Esophagus squamous epithelium (tissue), 5 donors: Measurements from ENCODE around the gene CCZ1B. TPM values are rescaled to one million over a fixed set of nuclear protein-coding genes. Genes with fewer than 3 reads are reported as not detected.
A peak's percentile ranks its signal among the peaks of the same experiment; 100 is the strongest.
"Not testable (repeated sequence)": the region's sequence is repeated elsewhere in the genome, so short reads cannot be mapped to it uniquely, and the experiment has no call there.

Experiments
- DNase-seq: peaks from one replicate; lab custom pipeline; 2025; lab: John Stamatoyannopoulos, UW
- H3K27ac ChIP-seq, 4 donors: fragments of 200-600 bp; sonication (generic); one replicate each; pipeline ENCODE4 v1.5.1; 2016 to 2019; ENCODE audit warnings: mild to moderate bottlenecking in 1 of 4
- H3K27me3 ChIP-seq, 4 donors: fragments of 200-600 bp; sonication (generic); 1 replicate in 3 of 4; 2 replicates in 1 of 4; pipeline versions ENCODE4 v1.5.1 to v1.6.0; 2017 to 2021; ENCODE audit warnings: antibody characterized with exemption in 1 of 4
- H3K36me3 ChIP-seq, 3 donors: fragments of 200-600 bp; sonication (generic); one replicate each; pipeline ENCODE4 v1.5.1; 2016 to 2019
- H3K4me1 ChIP-seq, 3 donors: fragments of 200-600 bp; sonication (generic); one replicate each; pipeline ENCODE4 v1.5.1; 2017 to 2019
- H3K4me3 ChIP-seq, 4 donors: fragments of 200-600 bp; sonication (generic); 1 replicate in 3 of 4; 2 replicates in 1 of 4; pipeline ENCODE4 v1.5.1; 2016 to 2019; ENCODE audit warnings: mild to moderate bottlenecking in 2 of 4, moderate library complexity in 1 of 4
- H3K9me3 ChIP-seq, 3 donors: fragments of 200-600 bp; sonication (generic); one replicate each; pipeline ENCODE4 v1.5.1; 2016 to 2019
- WGBS, 2 donors: methylation state at CpG; one replicate each; pipeline ENCODE4 v1.1.5; 2018; 5-methylcytosine and 5-hydroxymethylcytosine counted together
- intact Hi-C: fragments of 100-400 bp; cut with DNase I; formaldehyde crosslinking; loops from one replicate; pipeline ENCODE4 v1.15.0; 2022
- total RNA-seq, 4 donors: library from RNA; depleted of rRNA; stranded (reverse); fragments of >200 nt; gene quantifications; one replicate each; pipeline ENCODE4 v1.1.0, GENCODE V29; 2016
- donor health status: DM: yes; HTN: yes; CAD: no.

Gene CCZ1B
- total RNA-seq, 4 donors from 2014 or later = 14.6 to 46.9 (median 25.8) TPM

- no CpG with 5 or more reads among the region's 71 CpGs for WGBS, 2 donors
- H3K9me3 ChIP-seq, H3K27me3 ChIP-seq, DNase-seq, H3K36me3 ChIP-seq, intact Hi-C loops, H3K27ac ChIP-seq: not testable (repeated sequence)
- Histone ChIP-seq H3K4me3 (peak overlapping the region; percentile 21 to 64 (median 45)), H3K4me1 (peaks cover 0 to 13% (median 0%) of the 10 kb centered on the region in 3 donors)
Measured at GRCh38 chr7:6854747-6855562, 28.9 kb upstream of the CCZ1B start.

GRCh38 chr7:6853681-6854080, 27.6 kb upstream of the CCZ1B start:
- H3K27ac ChIP-seq, H3K36me3 ChIP-seq, H3K9me3 ChIP-seq, intact Hi-C loops, H3K4me3 ChIP-seq, DNase-seq, H3K27me3 ChIP-seq: not testable (repeated sequence)
- 80% methylated on average over 2 of the region's 17 CpGs; no CpG with 5 or more reads in 1 of the 2 donors for WGBS, 2 donors
- peaks cover 0 to 13% (median 0%) of the 10 kb centered on the region in 3 donors for H3K4me1 ChIP-seq

- H3K4me1 ChIP-seq, H3K27ac ChIP-seq, intact Hi-C loops, H3K4me3 ChIP-seq, H3K9me3 ChIP-seq, DNase-seq, H3K36me3 ChIP-seq: not testable (repeated sequence)
- 85 to 86% methylated on average over 6 of the region's 6 CpGs for WGBS, 2 donors
- peaks cover 0 to 15% (median 0%) of the 10 kb centered on the region in 4 donors for H3K27me3 ChIP-seq
Measured at GRCh38 chr7:6849127-6849526, 23.1 kb upstream of the CCZ1B start.

- H3K4me1 ChIP-seq, intact Hi-C loops, DNase-seq, H3K9me3 ChIP-seq, H3K36me3 ChIP-seq, H3K27ac ChIP-seq, H3K4me3 ChIP-seq: not testable (repeated sequence)
- 70 to 100% methylated on average over 1 to 2 of the region's 18 CpGs for WGBS, 2 donors
- H3K27me3 ChIP-seq = peaks cover 0 to 15% (median 0%) of the 10 kb centered on the region in 4 donors
Measured at GRCh38 chr7:6847751-6848150, 21.7 kb upstream of the CCZ1B start.

GRCh38 chr7:6845971-6846449, 19.9 kb upstream of the CCZ1B start:
- 49 to 66% methylated on average over 11 to 15 of the region's 16 CpGs for WGBS, 2 donors
- intact Hi-C loops, DNase-seq, H3K4me3 ChIP-seq, H3K36me3 ChIP-seq, H3K27ac ChIP-seq, H3K9me3 ChIP-seq: not testable (repeated sequence)
- peaks cover 0 to 15% (median 0%) of the 10 kb centered on the region in 3 donors for H3K4me1 ChIP-seq
- H3K27me3 ChIP-seq = peaks cover 0 to 15% (median 0%) of the 10 kb centered on the region in 4 donors

- Histone ChIP-seq H3K4me1 (peaks cover 0 to 15% (median 0%) of the 10 kb centered on the region in 3 donors), H3K27me3 (peaks cover 0 to 20% (median 0%) of the 10 kb centered on the region in 4 donors)
- H3K9me3 ChIP-seq, H3K27ac ChIP-seq, intact Hi-C loops, H3K4me3 ChIP-seq, H3K36me3 ChIP-seq, DNase-seq: not testable (repeated sequence)
- WGBS, 2 donors = 70 to 77% methylated on average over 5 to 6 of the region's 6 CpGs
Measured at GRCh38 chr7:6843654-6844053, 17.6 kb upstream of the CCZ1B start.

GRCh38 chr7:6843092-6843491, 17.0 kb upstream of the CCZ1B start:
- Histone ChIP-seq H3K4me1 (peaks cover 0 to 15% (median 0%) of the 10 kb centered on the region in 3 donors), H3K27me3 (peaks cover 0 to 18% (median 0%) of the 10 kb centered on the region in 4 donors)
- H3K27ac ChIP-seq, intact Hi-C loops, H3K4me3 ChIP-seq, DNase-seq, H3K36me3 ChIP-seq, H3K9me3 ChIP-seq: not testable (repeated sequence)
- WGBS, 2 donors = 10 to 24% methylated on average over 4 to 5 of the region's 5 CpGs

- H3K27me3 ChIP-seq = peaks cover 0 to 14% (median 0%) of the 10 kb centered on the region in 4 donors
- intact Hi-C loops, H3K36me3 ChIP-seq, DNase-seq, H3K4me3 ChIP-seq, H3K9me3 ChIP-seq: not testable (repeated sequence)
- WGBS, 2 donors = 32 to 49% methylated on average over 18 to 20 of the region's 20 CpGs
- peaks cover 0 to 15% (median 0%) of the 10 kb centered on the region in 3 donors for H3K4me1 ChIP-seq
- H3K27ac ChIP-seq = peak overlapping the region in 2 of 4 donors; percentile 25 to 49
Measured at GRCh38 chr7:6842278-6842921, 16.3 kb upstream of the CCZ1B start.

- H3K27ac ChIP-seq, H3K4me3 ChIP-seq, H3K36me3 ChIP-seq, DNase-seq, intact Hi-C loops, H3K4me1 ChIP-seq, H3K9me3 ChIP-seq: not testable (repeated sequence)
- peaks cover 0 to 31% (median 0%) of the 10 kb centered on the region in 4 donors for H3K27me3 ChIP-seq
- WGBS, 2 donors = 80 to 82% methylated on average over 9 to 10 of the region's 10 CpGs
Measured at GRCh38 chr7:6837081-6837480, 11.0 kb upstream of the CCZ1B start.

GRCh38 chr7:6835521-6835920, 9.4 kb upstream of the CCZ1B start:
- intact Hi-C loops, H3K4me1 ChIP-seq, DNase-seq, H3K36me3 ChIP-seq, H3K4me3 ChIP-seq, H3K9me3 ChIP-seq, H3K27ac ChIP-seq: not testable (repeated sequence)
- 42 to 55% methylated on average over 3 of the region's 3 CpGs for WGBS, 2 donors
- peaks cover 0 to 45% (median 0%) of the 10 kb centered on the region in 4 donors for H3K27me3 ChIP-seq
